ENCODE results near the gene PDE6C. TPM values are rescaled to one million over a fixed set of nuclear protein-coding genes. Genes with fewer than 3 reads are reported as not detected.
"Not testable (repeated sequence)": the region's sequence is repeated elsewhere in the genome, so short reads cannot be mapped to it uniquely, and the experiment has no call there.

PDE6C gene
- total and polyA plus RNA-seq, 5 donors, result not detected

DNA sequence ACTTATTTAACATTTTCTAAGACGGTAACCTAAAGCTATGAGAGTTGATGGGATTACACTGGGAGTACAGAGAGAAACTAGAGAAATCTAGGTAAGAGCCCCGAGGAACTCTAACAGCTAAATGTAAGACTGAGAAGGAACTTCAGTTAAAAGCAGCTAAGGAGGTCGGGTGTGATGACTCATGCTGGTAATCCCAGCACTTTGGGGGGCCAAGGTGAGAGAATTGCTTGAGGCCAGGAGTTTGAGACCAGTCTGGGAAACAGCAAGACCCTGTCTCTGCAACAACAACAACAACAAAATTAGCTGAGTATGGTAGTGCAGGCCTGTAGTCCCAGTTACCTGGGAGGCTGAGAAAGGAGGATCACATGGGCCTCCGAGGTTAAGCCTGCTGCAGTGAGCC lies 66.0 kb downstream of the PDE6C start:
- Histone ChIP-seq H3K4me3 (ENCODE audit: low read length) (no peak overlapping the region), H3K9me3 (ENCODE audit: control insufficient read depth, low read length) (no peaks in the 10 kb centered on the region), H3K27me3 (ENCODE audit: control insufficient read depth, insufficient read depth) (no peaks in the 10 kb centered on the region), H3K27ac (ENCODE audit: low read length) (no peak overlapping the region), H3K4me1 (ENCODE audit: control insufficient read depth, insufficient read depth, low read length) (no peaks in the 10 kb centered on the region)
- intact Hi-C loops (cut with DNase I), result loop anchor here in 3 of 4 donors (5.0 to 10.0 kb wide), 3 partner anchors 124 to 136 kb away; no protein-coding TSS in a partner anchor
- no peak for ATAC-seq
- 92% methylated on average over 4 of the region's 4 CpGs for WGBS
- no peak for DNase-seq

- no peak for DNase-seq
- peak in 1 of 2 donors; percentile 55 for ATAC-seq
- intact Hi-C loops (cut with DNase I), result loop anchor here in 3 of 4 donors (5.0 to 10.0 kb wide), 3 partner anchors 124 to 137 kb away; no protein-coding TSS in a partner anchor
Observed at GRCh38 chr10:93678805-93679587, 66.7 kb downstream of the PDE6C start.

GRCh38 chr10:93680412-93681047 lies 68.2 kb downstream of the PDE6C start:
- peak; percentile 39 to 60 for ATAC-seq
- whole genome bisulfite sequencing, result 61% methylated on average over 4 of the region's 4 CpGs
- intact Hi-C loops (cut with DNase I), result loop anchor here in 1 of 4 donors (10.0 kb wide), 1 partner anchor 126 kb away; no protein-coding TSS in a partner anchor

More at GRCh38 chr10:93678805-93679587, 66.7 kb downstream of the PDE6C start:
- H3K4me1 ChIP-seq (ENCODE audit: control insufficient read depth, insufficient read depth, low read length), result no peaks in the 10 kb centered on the region
- H3K27ac ChIP-seq (ENCODE audit: low read length), result no peak overlapping the region
- WGBS, result 73% methylated on average over 3 of the region's 3 CpGs
- H3K4me3 ChIP-seq (ENCODE audit: low read length), result no peak overlapping the region
- H3K9me3 ChIP-seq (ENCODE audit: control insufficient read depth, low read length), result no peaks in the 10 kb centered on the region
- no peaks in the 10 kb centered on the region for H3K27me3 ChIP-seq (ENCODE audit: control insufficient read depth, insufficient read depth)

GRCh38 chr10:93687737-93688136 lies 75.4 kb downstream of the PDE6C start:
- Histone ChIP-seq H3K27me3 (ENCODE audit: control insufficient read depth, insufficient read depth) (no peaks in the 10 kb centered on the region), H3K4me3 (ENCODE audit: low read length) (no peak overlapping the region), H3K4me1 (ENCODE audit: control insufficient read depth, insufficient read depth, low read length) (no peaks in the 10 kb centered on the region), H3K27ac (ENCODE audit: low read length) (no peak overlapping the region), H3K9me3 (ENCODE audit: control insufficient read depth, low read length) (no peaks in the 10 kb centered on the region)
- intact Hi-C loops (cut with DNase I), result loop anchor here in 1 of 4 donors (10.0 kb wide), 1 partner anchor 133 kb away; no protein-coding TSS in a partner anchor
- DNase-seq (no peak), ATAC-seq (no peak)

More at GRCh38 chr10:93680412-93681047, 68.2 kb downstream of the PDE6C start:
- Histone ChIP-seq H3K27ac (ENCODE audit: low read length) (no peak overlapping the region), H3K4me1 (ENCODE audit: control insufficient read depth, insufficient read depth, low read length) (no peaks in the 10 kb centered on the region), H3K9me3 (ENCODE audit: control insufficient read depth, low read length) (no peaks in the 10 kb centered on the region), H3K4me3 (ENCODE audit: low read length) (no peak overlapping the region), H3K27me3 (ENCODE audit: control insufficient read depth, insufficient read depth) (no peaks in the 10 kb centered on the region)
- DNase-seq, result no peak

DNA sequence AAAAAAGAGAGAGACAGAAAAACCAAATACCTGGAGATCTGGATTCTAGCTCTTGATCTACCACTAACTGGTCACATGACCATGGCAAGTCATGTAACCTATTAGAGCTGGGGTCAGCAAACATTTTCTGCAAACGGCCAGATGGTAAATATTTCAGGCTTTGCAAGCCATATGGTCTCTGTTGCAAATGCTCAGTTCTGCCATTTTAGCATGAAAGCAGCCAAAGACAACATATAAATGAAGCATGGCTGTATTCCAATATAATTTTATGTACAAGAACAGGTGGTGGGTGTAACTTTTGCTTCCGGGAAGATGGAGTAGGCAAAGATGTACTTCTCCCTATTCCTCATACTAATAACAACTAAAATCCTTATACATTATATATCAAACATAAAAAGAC lies 83.4 kb downstream of the PDE6C start:
- no peak overlapping the region for H3K27ac ChIP-seq (ENCODE audit: low read length)
- WGBS, result 68% methylated on average over 2 of the region's 2 CpGs
- H3K9me3 ChIP-seq (ENCODE audit: control insufficient read depth, low read length), result no peaks in the 10 kb centered on the region
- H3K27me3 ChIP-seq (ENCODE audit: control insufficient read depth, insufficient read depth), result no peaks in the 10 kb centered on the region
- intact Hi-C loops (cut with DNase I), result no loop called here
- ATAC-seq, result no peak
- DNase-seq, result no peak
- H3K4me3 ChIP-seq (ENCODE audit: low read length), result no peak overlapping the region
- no peaks in the 10 kb centered on the region for H3K4me1 ChIP-seq (ENCODE audit: control insufficient read depth, insufficient read depth, low read length)

DNA sequence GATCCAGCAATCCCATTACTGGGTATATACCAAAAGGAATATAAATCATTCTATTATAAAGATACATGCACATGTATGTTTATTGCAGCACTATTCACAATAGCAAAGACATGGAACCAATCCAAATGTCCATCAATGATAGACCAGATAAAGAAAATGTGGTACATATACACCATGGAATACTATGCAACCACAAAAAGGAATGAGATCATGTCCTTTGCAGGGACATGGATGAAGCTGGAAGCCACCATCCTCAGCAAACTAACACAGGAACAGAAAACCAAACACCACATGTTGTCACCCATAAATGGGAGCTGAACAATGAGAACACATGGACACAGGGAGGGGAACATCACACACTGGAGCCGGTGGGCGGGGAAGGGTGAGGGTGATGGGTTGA lies 84.2 kb downstream of the PDE6C start:
- H3K27ac ChIP-seq (ENCODE audit: low read length); H3K4me3 ChIP-seq (ENCODE audit: low read length); intact Hi-C loops (cut with DNase I); DNase-seq; ATAC-seq; H3K4me1 ChIP-seq (ENCODE audit: control insufficient read depth, insufficient read depth, low read length); H3K9me3 ChIP-seq (ENCODE audit: control insufficient read depth, low read length); H3K27me3 ChIP-seq (ENCODE audit: control insufficient read depth, insufficient read depth): not testable (repeated sequence)
- 98% methylated on average over 2 of the region's 2 CpGs for WGBS

GRCh38 chr10:93697207-93697606 lies 84.9 kb downstream of the PDE6C start:
- Histone ChIP-seq H3K27me3 (ENCODE audit: control insufficient read depth, insufficient read depth) (no peaks in the 10 kb centered on the region), H3K27ac (ENCODE audit: low read length) (no peak overlapping the region), H3K4me1 (ENCODE audit: control insufficient read depth, insufficient read depth, low read length) (no peaks in the 10 kb centered on the region), H3K4me3 (ENCODE audit: low read length) (no peak overlapping the region), H3K9me3 (ENCODE audit: control insufficient read depth, low read length) (no peaks in the 10 kb centered on the region)
- intact Hi-C loops (cut with DNase I), result no loop called here
- DNase-seq (no peak), ATAC-seq (no peak)
- WGBS, result 84% methylated on average over 2 of the region's 2 CpGs

GRCh38 chr10:93701866-93702209 lies 89.5 kb downstream of the PDE6C start:
- under 1% methylated on average over 9 of the region's 9 CpGs for WGBS
- H3K27ac ChIP-seq (ENCODE audit: low read length), result peak overlapping the region; percentile 46
- peak overlapping the region; percentile 88 for H3K4me3 ChIP-seq (ENCODE audit: low read length)
- intact Hi-C loops (cut with DNase I), result loop anchor here in 3 of 4 donors (5.0 to 10.0 kb wide), 2 partner anchors 110 to 113 kb away; no protein-coding TSS in a partner anchor
- no peaks in the 10 kb centered on the region for H3K9me3 ChIP-seq (ENCODE audit: control insufficient read depth, low read length)
- no peak for DNase-seq
- no peaks in the 10 kb centered on the region for H3K27me3 ChIP-seq (ENCODE audit: control insufficient read depth, insufficient read depth)
- no peaks in the 10 kb centered on the region for H3K4me1 ChIP-seq (ENCODE audit: control insufficient read depth, insufficient read depth, low read length)
- peak; percentile 16 to 41 for ATAC-seq

DNA sequence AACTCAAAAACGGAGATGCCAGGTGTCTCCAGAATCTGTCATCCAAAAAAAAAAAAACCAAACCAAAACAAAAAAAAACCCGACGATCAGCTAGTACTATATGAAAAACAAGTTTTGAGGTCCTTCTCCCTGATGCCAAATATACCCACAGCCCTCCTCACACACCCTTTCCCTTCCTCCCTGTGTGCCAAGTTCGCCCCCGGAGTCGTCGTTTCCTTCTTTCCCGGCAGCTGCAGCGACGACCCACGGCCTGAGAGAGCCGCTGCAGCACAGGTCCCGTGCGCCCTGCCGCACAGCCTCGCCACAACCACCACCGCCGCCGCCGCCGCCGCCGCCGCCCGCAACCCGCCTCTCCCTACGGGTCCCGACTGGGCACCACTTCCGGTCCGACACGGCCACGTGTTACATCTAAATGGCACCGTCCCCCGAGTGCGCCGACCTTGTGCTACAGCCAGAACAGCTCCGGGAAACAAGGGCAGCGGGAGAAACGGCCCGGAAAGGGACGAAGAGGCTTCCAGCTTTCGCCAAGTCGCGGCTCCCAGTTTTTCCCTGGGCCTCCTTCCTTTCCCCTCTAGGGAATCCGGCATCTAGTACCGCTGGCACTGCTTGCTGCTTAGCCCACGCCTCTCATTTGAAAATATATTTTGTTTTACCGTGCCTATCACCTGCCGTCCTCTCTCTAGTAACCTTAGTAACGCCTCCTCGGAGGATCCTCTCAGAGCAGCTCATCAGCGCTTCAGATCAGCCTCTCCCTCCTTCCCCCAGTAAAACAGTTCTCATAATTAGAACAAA lies 90.1 kb downstream of the PDE6C start, which contains the start of gene FRA10AC1:
Gene FRA10AC1 (minus strand): TSS at position 383 of the 792 bp plus-strand sequence. CDS start 2,486 bp downstream, outside the sequence.
- no peaks in the 10 kb centered on the region for H3K9me3 ChIP-seq (ENCODE audit: control insufficient read depth, low read length)
- intact Hi-C loops (cut with DNase I), result loop anchor here in 3 of 4 donors (5.0 to 10.0 kb wide), 2 partner anchors 110 to 112 kb away; no protein-coding TSS in a partner anchor
- H3K27me3 ChIP-seq (ENCODE audit: control insufficient read depth, insufficient read depth), result no peaks in the 10 kb centered on the region
- ATAC-seq (peak; percentile 98 to 100), DNase-seq (peak; percentile 91 to 97 (median 96))
- under 1% methylated on average over 52 of the region's 52 CpGs for WGBS
- peak within 1 kb of the TSS; percentile 88 for H3K4me3 ChIP-seq (ENCODE audit: low read length)
- H3K4me1 ChIP-seq (ENCODE audit: control insufficient read depth, insufficient read depth, low read length), result no peaks in the 10 kb centered on the region
- H3K27ac ChIP-seq (ENCODE audit: low read length), result peak within 1 kb of the TSS; percentile 86

- Histone ChIP-seq H3K27me3 (ENCODE audit: control insufficient read depth, insufficient read depth) (no peaks in the 10 kb centered on the region), H3K27ac (ENCODE audit: low read length) (peak overlapping the region; percentile 86), H3K9me3 (ENCODE audit: control insufficient read depth, low read length) (no peaks in the 10 kb centered on the region), H3K4me3 (ENCODE audit: low read length) (peak overlapping the region; percentile 88), H3K4me1 (ENCODE audit: control insufficient read depth, insufficient read depth, low read length) (no peaks in the 10 kb centered on the region)
- 2% methylated on average over 12 of the region's 12 CpGs for WGBS
- DNase-seq (no peak), ATAC-seq (peak in 1 of 2 donors; percentile 26)
- intact Hi-C loops (cut with DNase I), result loop anchor here in 3 of 4 donors (5.0 to 10.0 kb wide), 2 partner anchors 109 to 112 kb away; no protein-coding TSS in a partner anchor
Observed at GRCh38 chr10:93703066-93703465, 90.7 kb downstream of the PDE6C start.
